Fibroblast of skin of right biceps (primary cell): Measurements from ENCODE around the gene MTHFD1L.
A peak's percentile ranks its signal among the peaks of the same experiment; 100 is the strongest.

ENCODE experiments used
- DNase-seq: peaks from one replicate; pipeline ENCODE4 v3.0.0-alpha.2; 2013

MTHFD1L gene

GRCh38 chr6:151018911-151019782 lies 153.6 kb downstream of the MTHFD1L start:
- no peak for DNase-seq

GRCh38 chr6:151021896-151022295 lies 156.4 kb downstream of the MTHFD1L start:
- no peak for DNase-seq

GRCh38 chr6:151022492-151022891 lies 157.0 kb downstream of the MTHFD1L start:
- DNase-seq = no peak

GRCh38 chr6:151023342-151023741 lies 157.8 kb downstream of the MTHFD1L start:
- no peak for DNase-seq

- no peak for DNase-seq
Measured at GRCh38 chr6:151024597-151024996, 159.1 kb downstream of the MTHFD1L start.

GRCh38 chr6:151025076-151025475 lies 159.6 kb downstream of the MTHFD1L start:
- DNase-seq = no peak

GRCh38 chr6:151026041-151026663 lies 160.7 kb downstream of the MTHFD1L start:
- no peak for DNase-seq

- DNase-seq = no peak
Measured at GRCh38 chr6:151027295-151027747, 161.8 kb downstream of the MTHFD1L start.

- no peak for DNase-seq
Measured at GRCh38 chr6:151027936-151028838, 162.7 kb downstream of the MTHFD1L start.

- DNase-seq = peak; percentile 19
Measured at GRCh38 chr6:151029970-151030369, 164.5 kb downstream of the MTHFD1L start.

GRCh38 chr6:151032034-151032433 lies 166.5 kb downstream of the MTHFD1L start:
- no peak for DNase-seq

- DNase-seq = no peak
Measured at GRCh38 chr6:151034825-151035781, 169.6 kb downstream of the MTHFD1L start.

- DNase-seq = peak; percentile 95
Measured at GRCh38 chr6:151036211-151036721, 170.8 kb downstream of the MTHFD1L start.

GRCh38 chr6:151036869-151037680 lies 171.6 kb downstream of the MTHFD1L start:
- peak; percentile 41 for DNase-seq

- no peak for DNase-seq
Measured at GRCh38 chr6:151038616-151039015, 173.1 kb downstream of the MTHFD1L start.

GRCh38 chr6:151040888-151041521 lies 175.5 kb downstream of the MTHFD1L start:
- peak; percentile 99 for DNase-seq

GRCh38 chr6:151041686-151042085 lies 176.2 kb downstream of the MTHFD1L start:
- no peak for DNase-seq

- peak; percentile 75 for DNase-seq
Measured at GRCh38 chr6:151042911-151043330, 177.4 kb downstream of the MTHFD1L start.

GRCh38 chr6:151043944-151044343 lies 178.4 kb downstream of the MTHFD1L start:
- no peak for DNase-seq
